ENCODE data around the gene DICER1.

GRCh38 chr14:95095996-95096395, 61.3 kb downstream of the DICER1 start:
- TF ChIP-seq USF1 (CRISPR knock-in tag; IDR thresholded peaks at IDR 0.05) (no peak), IRF2 (CRISPR knock-in tag; IDR thresholded peaks at IDR 0.05; ENCODE audit: borderline replicate concordance, low read depth) (no peak), USF2 (CRISPR knock-in tag; IDR thresholded peaks at IDR 0.05) (no peak), CTCF (IDR thresholded peaks at IDR 0.05) (no peak), E2F1 (CRISPR knock-in tag; IDR thresholded peaks at IDR 0.05) (no peak), JUN (CRISPR knock-in tag; IDR thresholded peaks at IDR 0.05) (no peak), E2F5 (CRISPR knock-in tag; IDR thresholded peaks at IDR 0.05) (no peak), ZNF425 (CRISPR knock-in tag; conservative IDR thresholded peaks at IDR 0.05) (no peak), IRF1 (CRISPR knock-in tag; IDR thresholded peaks at IDR 0.05) (no peak), STAT6 (CRISPR knock-in tag; conservative IDR thresholded peaks at IDR 0.05; ENCODE audit: low read depth) (no peak), ATF2 (CRISPR knock-in tag; IDR thresholded peaks at IDR 0.05; ENCODE audit: borderline replicate concordance, low read depth) (no peak), FOXP4 (CRISPR knock-in tag; IDR thresholded peaks at IDR 0.05) (no peak)
